NCI-H446 (cell line): ENCODE measurements around the gene KLHL26.
"Not testable (repeated sequence)": the region's sequence is repeated elsewhere in the genome, so short reads cannot be mapped to it uniquely, and the experiment has no call there.

Experiments used
- DNase-seq, 2 experiments: peaks; one replicate each; lab custom pipeline; 2025; lab: John Stamatoyannopoulos, UW

Gene KLHL26

GRCh38 chr19:18636969-18637629 is at the start of gene KLHL26:
Gene KLHL26, plus strand, starts transcription at chr19:18637028. Its CDS starts 27 bp downstream, at chr19:18637055.
- no peak for DNase-seq

- no peak for DNase-seq
Observed at GRCh38 chr19:18587561-18587960, 49.3 kb upstream of the KLHL26 start.

GRCh38 chr19:18587962-18588610 is 48.7 kb upstream of the KLHL26 start:
- DNase-seq = no peak

- DNase-seq = peak; percentile 65 to 86
Observed at GRCh38 chr19:18588611-18589379, 48.0 kb upstream of the KLHL26 start, which contains the start of gene REX1BD. Gene REX1BD, plus strand, starts transcription at chr19:18588798. Its CDS starts 4 bp downstream, at chr19:18588802.

GRCh38 chr19:18589380-18590272 is 47.2 kb upstream of the KLHL26 start:
- DNase-seq = peak; percentile 70 to 87

GRCh38 chr19:18590273-18591272 is 46.3 kb upstream of the KLHL26 start:
- DNase-seq = peak; percentile 33 to 75

- no peak for DNase-seq
Observed at GRCh38 chr19:18591735-18592385, 45.0 kb upstream of the KLHL26 start.

- not testable (repeated sequence) for DNase-seq
Observed at GRCh38 chr19:18592732-18593131, 44.1 kb upstream of the KLHL26 start.

GRCh38 chr19:18593367-18594095 is 43.3 kb upstream of the KLHL26 start:
- peak in 1 of 2 experiments; percentile 24 for DNase-seq

GRCh38 chr19:18594096-18594823 is 42.6 kb upstream of the KLHL26 start:
- peak in 1 of 2 experiments; percentile 28 for DNase-seq

GRCh38 chr19:18594824-18595373 is 41.9 kb upstream of the KLHL26 start:
- DNase-seq = no peak

GRCh38 chr19:18595475-18595874 is 41.4 kb upstream of the KLHL26 start:
- DNase-seq = no peak

GRCh38 chr19:18596752-18597157 is 40.1 kb upstream of the KLHL26 start:
- no peak for DNase-seq

- DNase-seq = no peak
Observed at GRCh38 chr19:18597809-18598660, 38.8 kb upstream of the KLHL26 start.

GRCh38 chr19:18599485-18599884 is 37.3 kb upstream of the KLHL26 start:
- DNase-seq = no peak

GRCh38 chr19:18600692-18601397 is 36.0 kb upstream of the KLHL26 start:
- not testable (repeated sequence) for DNase-seq

- DNase-seq = no peak
Observed at GRCh38 chr19:18601875-18602274, 35.0 kb upstream of the KLHL26 start.
